Measurements from ENCODE around the gene MRPL43. TPM values are rescaled to one million over a fixed set of nuclear protein-coding genes. Genes with fewer than 3 reads are reported as not detected.

MRPL43 gene
- total and polyA plus RNA-seq, 9 of the 15 experiments (the other 6 are each of a cell fraction or from before 2014, with no cell fraction given), result 15.1 to 63.7 (median 37.2) TPM

DNA sequence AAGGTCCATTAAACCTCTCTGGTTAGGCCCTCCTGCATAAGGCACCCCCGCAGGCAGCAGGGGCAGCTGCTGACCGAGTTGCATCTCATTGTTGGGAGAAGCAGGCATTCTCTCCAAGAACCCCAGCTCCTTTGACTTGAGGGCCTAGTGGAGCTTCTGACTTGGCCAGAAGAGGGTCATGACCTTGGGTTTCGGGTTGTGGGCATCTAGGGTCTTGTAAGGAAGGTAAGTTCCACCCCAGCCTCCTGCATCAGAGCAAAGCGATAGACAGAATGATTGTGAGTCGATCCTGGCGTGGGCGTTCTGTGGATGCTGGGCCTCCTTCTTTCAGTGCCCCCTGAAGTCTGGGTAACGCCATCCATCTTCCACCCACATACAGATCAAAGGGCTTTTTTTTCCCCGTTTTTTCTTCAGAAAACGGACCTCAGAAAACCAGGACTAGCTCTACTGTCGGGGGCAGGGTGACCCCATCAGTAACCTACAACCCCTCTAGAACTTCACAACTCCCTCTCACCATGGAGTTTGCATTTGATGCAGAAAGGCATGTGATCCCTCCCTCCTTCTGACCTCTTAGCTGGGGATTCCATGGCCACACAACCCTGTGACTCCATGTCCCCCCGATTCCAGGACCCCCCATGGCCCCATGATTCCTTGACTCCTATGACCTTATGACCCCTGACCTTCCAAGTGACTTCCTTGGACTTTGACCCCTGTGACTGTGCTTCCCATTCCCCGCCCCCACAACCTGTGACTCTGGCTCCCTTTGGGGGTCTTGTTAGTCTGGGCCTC, 15.0 kb downstream of the MRPL43 start:
- intact Hi-C loops (cut with micrococcal nuclease), result no loop called here
- Histone ChIP-seq H3K4me3 (no peak overlapping the region), H3K27ac (ENCODE audit: extremely low read depth, low read depth, low read length) (no peak overlapping the region), H3K27me3 (ENCODE audit: control insufficient read depth in 2 of 2, insufficient read depth in 2 of 2, low read length in 2 of 2) (no peaks in the 10 kb centered on the region), H3K9me1 (ENCODE audit: control insufficient read depth, insufficient read depth, low read length) (no peaks in the 10 kb centered on the region), H3K9ac (ENCODE audit: insufficient read depth in 1 of 2, low read depth in 2 of 2, low read length in 2 of 2) (no peak overlapping the region), H4K20me1 (replicated peaks; ENCODE audit: control insufficient read depth, insufficient read depth, low read length) (no peaks in the 10 kb centered on the region), H3K79me2 (ENCODE audit: control insufficient read depth, insufficient read depth, low read length) (no peaks in the 10 kb centered on the region), H3K36me3 (ENCODE audit: control insufficient read depth, insufficient read depth, low read length) (no peaks in the 10 kb centered on the region), H2AFZ (ENCODE audit: low read depth, low read length) (no peak overlapping the region), H3K4me2 (ENCODE audit: insufficient read depth, low read length) (no peak overlapping the region), H3K9me3 (replicated peaks; ENCODE audit: control insufficient read depth, insufficient read depth, low read depth, low read length) (no peaks in the 10 kb centered on the region), H3K4me1 (replicated peaks in 1 of 2; ENCODE audit: control insufficient read depth in 2 of 2, insufficient read depth in 2 of 2, low read length in 2 of 2) (peaks cover 8 to 14% of the 10 kb centered on the region in 2 experiments)
- CTCF ChIA-PET (ENCODE audit: low intra/inter-chr PET ratio), result no interaction called here
- in situ Hi-C loops (cut with MboI), result no loop called here
- ATAC-seq (no peak), FAIRE-seq (no peak), DNase-seq (ENCODE audit: extremely low read depth in 1 of 4, low spot score in 3 of 4) (no peak)
- TF ChIP-seq NR2C2 (CRISPR knock-in tag; IDR thresholded peaks at IDR 0.05) (no peak), NR2C2 (tag; IDR thresholded peaks at IDR 0.05) (peak; percentile 32; the same call in 1 of the 2 replicates), NR2C1 (IDR thresholded peaks at IDR 0.05) (peak; percentile 64), NR2C1 (tag; IDR thresholded peaks at IDR 0.05) (peak; percentile 52)
- TF ChIP-seq, protein P1, sequence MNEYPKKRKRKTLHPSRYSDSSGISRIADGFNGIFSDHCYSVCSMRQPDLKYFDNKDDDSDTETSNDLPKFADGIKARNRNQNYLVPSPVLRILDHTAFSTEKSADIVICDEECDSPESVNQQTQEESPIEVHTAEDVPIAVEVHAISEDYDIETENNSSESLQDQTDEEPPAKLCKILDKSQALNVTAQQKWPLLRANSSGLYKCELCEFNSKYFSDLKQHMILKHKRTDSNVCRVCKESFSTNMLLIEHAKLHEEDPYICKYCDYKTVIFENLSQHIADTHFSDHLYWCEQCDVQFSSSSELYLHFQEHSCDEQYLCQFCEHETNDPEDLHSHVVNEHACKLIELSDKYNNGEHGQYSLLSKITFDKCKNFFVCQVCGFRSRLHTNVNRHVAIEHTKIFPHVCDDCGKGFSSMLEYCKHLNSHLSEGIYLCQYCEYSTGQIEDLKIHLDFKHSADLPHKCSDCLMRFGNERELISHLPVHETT (CRISPR knock-in tag; conservative IDR thresholded peaks at IDR 0.05 in 1 of 2, IDR thresholded peaks at IDR 0.05 in 1 of 2), result no peak
- POLR2A ChIA-PET, result interaction anchor here (1.1 kb wide), 2 partner anchors 13 to 45 kb away, joined by 3 to 4 read pairs; no protein-coding TSS in a partner anchor
- WGBS (ENCODE audit: insufficient coverage, low coverage, missing lambda C conversion rate), result 28% methylated on average over 9 of the region's 13 CpGs
- no TSS peak for BruUV-seq (replicated peaks)
